H7 (cell line): ENCODE measurements around the gene TMEM30A. TPM values are rescaled to one million over a fixed set of nuclear protein-coding genes. Genes with fewer than 3 reads are reported as not detected.

ENCODE experiments used
- DNase-seq: peaks from one replicate; pipeline ENCODE4 v3.0.0; 2012
- H3K27me3 ChIP-seq: 2 replicates; pipeline ENCODE4 v1.6.0; 2011; ENCODE audit warnings: mild to moderate bottlenecking, low read length; ENCODE audit not compliant: control insufficient read depth, insufficient read depth
- H3K36me3 ChIP-seq: replicated peaks from 2 replicates; pipeline ENCODE4 v1.5.1; 2011; ENCODE audit warnings: low read length; ENCODE audit not compliant: control insufficient read depth, insufficient read depth
- H3K4me3 ChIP-seq: 2 replicates; pipeline ENCODE4 v1.5.1; 2011; ENCODE audit warnings: low read depth, mild to moderate bottlenecking, control low read depth, low read length, moderate library complexity; ENCODE audit not compliant: insufficient read depth
- total RNA-seq: library from RNA; depleted of rRNA; stranded (reverse); fragments of >200 nt; shearing (Covaris generic); gene quantifications from 2 replicates; pipeline ENCODE4 v1.2.3, GENCODE V29; 2014

Gene TMEM30A
- total RNA-seq, 1 experiment from 2014 or later, result 33.0 TPM

DNA sequence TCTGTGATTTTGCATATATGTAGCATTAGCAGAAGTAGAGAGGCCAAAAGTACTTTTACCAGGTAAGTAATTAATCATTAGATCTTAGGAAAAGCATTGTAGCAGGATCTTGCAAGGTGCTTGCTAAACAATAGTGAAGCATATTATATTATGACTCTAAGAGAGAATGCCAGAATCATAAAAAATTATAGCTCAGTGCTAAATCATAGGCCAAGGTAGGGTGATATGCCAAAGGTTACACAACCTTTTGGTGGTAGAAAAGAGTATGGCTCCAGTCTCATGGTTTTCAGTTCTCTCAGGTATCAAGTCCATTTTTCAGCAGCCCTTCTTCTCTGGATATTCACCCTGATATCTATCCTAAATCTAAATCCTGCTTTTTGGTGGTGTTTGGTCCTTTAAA lies 16.9 kb upstream of the TMEM30A start:
- H3K36me3 ChIP-seq, result no peaks in the 10 kb centered on the region
- H3K27me3 ChIP-seq, result no peaks in the 10 kb centered on the region
- no peak for DNase-seq
- no peak overlapping the region for H3K4me3 ChIP-seq

GRCh38 chr6:75301088-75301487 lies 16.5 kb upstream of the TMEM30A start:
- DNase-seq, result no peak
- Histone ChIP-seq H3K36me3 (no peaks in the 10 kb centered on the region), H3K4me3 (no peak overlapping the region), H3K27me3 (no peaks in the 10 kb centered on the region)

- no peak for DNase-seq
- no peak overlapping the region for H3K4me3 ChIP-seq
- H3K36me3 ChIP-seq, result no peaks in the 10 kb centered on the region
- no peaks in the 10 kb centered on the region for H3K27me3 ChIP-seq
Measured at GRCh38 chr6:75300531-75300855, 15.9 kb upstream of the TMEM30A start.

DNA sequence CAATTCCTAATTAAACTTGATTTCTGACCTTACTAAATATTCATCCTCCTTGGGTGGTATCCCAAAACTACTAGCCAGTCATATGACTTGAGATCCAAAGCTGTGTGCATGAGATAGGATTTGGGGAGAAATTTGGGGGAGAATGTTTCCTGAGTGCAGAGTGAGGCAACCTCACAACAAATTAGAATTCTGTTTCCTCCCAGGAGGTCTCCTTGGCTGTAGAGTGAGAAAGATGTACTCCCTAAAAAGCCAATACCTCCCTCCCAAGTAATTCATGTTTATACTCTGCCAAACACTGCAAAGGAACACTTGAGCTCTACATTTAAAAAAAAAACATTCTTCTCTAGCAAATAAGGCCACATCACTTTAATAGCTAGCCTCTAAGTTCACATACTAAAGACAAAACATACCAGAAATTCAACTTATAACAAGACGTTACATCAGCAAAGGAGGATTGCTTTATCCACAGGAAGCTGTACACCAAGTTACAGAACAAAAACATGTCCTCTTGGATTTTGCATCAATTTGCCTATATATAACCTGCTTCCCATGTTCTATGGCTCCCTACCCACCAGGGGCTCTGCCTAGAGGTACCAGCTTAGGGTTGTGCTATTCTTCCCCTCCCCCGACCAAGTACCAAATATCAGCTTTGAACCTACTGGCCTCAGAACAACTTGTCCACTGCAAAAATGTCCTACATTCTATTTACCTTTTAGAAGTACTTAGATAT lies 15.4 kb upstream of the TMEM30A start:
- no peak overlapping the region for H3K4me3 ChIP-seq
- no peaks in the 10 kb centered on the region for H3K36me3 ChIP-seq
- peak; percentile 14 for DNase-seq
- H3K27me3 ChIP-seq, result no peaks in the 10 kb centered on the region

- no peak overlapping the region for H3K4me3 ChIP-seq
- no peaks in the 10 kb centered on the region for H3K27me3 ChIP-seq
- DNase-seq, result peak; percentile 22
- H3K36me3 ChIP-seq, result no peaks in the 10 kb centered on the region
Measured at GRCh38 chr6:75296811-75297779, 12.5 kb upstream of the TMEM30A start.

- Histone ChIP-seq H3K36me3 (no peaks in the 10 kb centered on the region), H3K27me3 (no peaks in the 10 kb centered on the region), H3K4me3 (no peak overlapping the region)
- no peak for DNase-seq
Measured at GRCh38 chr6:75292555-75292954, 8.0 kb upstream of the TMEM30A start.

- H3K27me3 ChIP-seq, result no peaks in the 10 kb centered on the region
- no peak overlapping the region for H3K4me3 ChIP-seq
- DNase-seq, result no peak
- H3K36me3 ChIP-seq, result no peaks in the 10 kb centered on the region
Measured at GRCh38 chr6:75291744-75292143, 7.2 kb upstream of the TMEM30A start.

DNA sequence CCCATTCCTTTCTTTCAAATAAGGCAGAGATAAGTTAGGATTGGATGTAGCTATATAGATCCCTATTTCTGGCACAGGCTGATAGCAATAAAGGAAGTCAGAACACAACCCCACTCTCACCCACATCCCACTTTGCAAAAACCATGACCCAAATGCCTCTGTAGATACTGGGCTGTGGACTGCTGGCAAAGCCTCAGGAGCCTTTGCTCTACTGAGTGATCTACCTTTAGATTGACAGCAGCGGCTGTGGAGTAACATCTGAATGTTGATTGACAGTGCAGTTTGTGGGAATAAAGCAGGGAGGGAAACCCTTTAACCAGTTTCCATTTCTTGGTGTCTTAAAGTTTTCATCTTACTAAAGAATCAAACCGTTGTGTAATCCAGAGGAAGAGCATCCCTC lies 6.7 kb upstream of the TMEM30A start:
- no peaks in the 10 kb centered on the region for H3K36me3 ChIP-seq
- H3K27me3 ChIP-seq, result no peaks in the 10 kb centered on the region
- no peak overlapping the region for H3K4me3 ChIP-seq
- DNase-seq, result no peak

GRCh38 chr6:75290136-75290945 lies 5.7 kb upstream of the TMEM30A start:
- Histone ChIP-seq H3K36me3 (no peaks in the 10 kb centered on the region), H3K27me3 (no peaks in the 10 kb centered on the region), H3K4me3 (no peak overlapping the region)
- DNase-seq, result peak; percentile 17

DNA sequence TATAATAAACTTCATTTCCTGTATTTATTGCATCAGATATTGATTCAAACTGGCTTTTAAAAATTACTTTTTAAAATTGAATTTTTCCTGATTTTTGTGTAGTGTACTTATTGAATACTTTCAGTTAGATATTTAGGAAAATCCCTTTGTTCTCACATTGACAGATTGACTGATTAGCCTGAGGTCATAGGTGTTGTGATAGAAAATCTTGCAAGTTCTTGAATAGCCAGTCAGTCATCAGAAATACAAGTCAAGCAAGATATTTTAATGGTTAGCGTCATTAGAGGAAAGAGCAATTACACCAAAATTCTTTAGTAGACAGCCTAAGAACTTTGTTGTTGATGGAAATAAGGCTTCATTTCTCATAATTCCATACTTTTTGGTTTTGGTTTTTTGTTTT lies 3.4 kb upstream of the TMEM30A start:
- H3K4me3 ChIP-seq, result no peak overlapping the region

DNA sequence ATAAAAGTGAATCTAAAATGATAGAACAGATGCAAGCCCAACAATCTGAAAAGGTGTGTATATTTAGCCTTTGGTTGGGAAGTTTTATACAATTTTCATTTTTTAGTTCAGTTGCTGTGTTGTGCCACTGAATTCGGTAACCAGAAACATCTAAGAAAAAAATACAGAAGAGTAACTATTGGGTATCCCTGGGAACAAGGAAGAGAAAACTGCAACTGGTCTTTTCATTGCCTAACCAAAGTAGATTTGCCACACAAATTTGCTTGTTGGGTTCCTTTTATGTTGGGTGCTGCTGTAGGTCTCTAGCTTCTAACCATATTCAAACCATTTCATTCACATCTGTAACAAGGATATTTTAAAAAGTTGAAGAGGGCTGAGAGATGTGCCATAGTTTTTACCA lies 2.8 kb upstream of the TMEM30A start:
- Histone ChIP-seq H3K4me3 (no peak overlapping the region), H3K27me3 (no peaks in the 10 kb centered on the region), H3K36me3 (no peaks in the 10 kb centered on the region)
- DNase-seq, result no peak

More for the DNA sequence above, 3.4 kb upstream of the TMEM30A start:
- Histone ChIP-seq H3K27me3 (no peaks in the 10 kb centered on the region), H3K36me3 (no peaks in the 10 kb centered on the region)
- DNase-seq, result no peak

- DNase-seq, result no peak
- Histone ChIP-seq H3K4me3 (no peak overlapping the region), H3K27me3 (no peaks in the 10 kb centered on the region)
Measured at GRCh38 chr6:75286955-75287354, 2.4 kb upstream of the TMEM30A start.

GRCh38 chr6:75285283-75285639 lies 669 bp upstream of the TMEM30A start:
- H3K4me3 ChIP-seq, result peak overlapping the region; percentile 96
- DNase-seq, result no peak
- no peaks in the 10 kb centered on the region for H3K36me3 ChIP-seq
- H3K27me3 ChIP-seq, result no peaks in the 10 kb centered on the region

More at GRCh38 chr6:75286955-75287354, 2.4 kb upstream of the TMEM30A start:
- H3K36me3 ChIP-seq, result no peaks in the 10 kb centered on the region

DNA sequence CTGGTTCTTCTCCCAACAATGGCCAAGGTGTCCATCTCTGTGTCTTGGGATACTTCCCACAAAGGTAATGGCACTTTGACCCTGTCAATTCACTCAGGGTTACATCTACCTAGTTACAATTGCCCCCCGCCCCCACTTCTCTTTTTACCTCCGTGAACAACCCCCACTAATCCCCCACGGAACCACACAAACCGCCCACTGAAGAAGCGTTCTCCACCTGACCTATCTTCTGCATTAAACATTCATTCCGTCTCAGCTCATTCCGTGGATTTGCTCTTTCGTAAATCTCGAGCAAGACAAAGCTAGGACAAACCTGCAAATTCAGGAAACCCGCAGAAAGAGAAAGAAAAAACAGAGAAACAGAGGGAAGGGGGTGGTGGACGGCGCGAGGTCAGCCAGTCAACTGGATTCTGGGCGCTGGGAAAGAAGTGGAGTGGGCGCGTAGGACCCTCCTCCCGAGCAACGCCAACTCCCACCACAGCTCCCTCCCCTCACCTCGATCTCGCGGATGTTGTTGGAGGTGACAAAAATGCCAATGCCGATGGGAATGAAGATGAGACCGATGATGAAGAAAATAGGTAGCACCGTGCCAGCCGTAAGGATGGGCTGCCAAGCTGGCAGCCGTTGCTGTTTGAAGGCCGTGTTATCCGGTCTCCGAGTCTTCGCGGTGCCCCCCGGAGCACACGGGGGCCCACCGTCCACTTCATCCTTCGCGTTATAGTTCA lies 523 bp downstream of the TMEM30A start:
- H3K36me3 ChIP-seq, result no peaks in the 10 kb centered on the region
- peak; percentile 41 for DNase-seq
- H3K4me3 ChIP-seq, result peak overlapping the region; percentile 96
- no peaks in the 10 kb centered on the region for H3K27me3 ChIP-seq
